ENCODE measurements around the gene EIF6. TPM values are rescaled to one million over a fixed set of nuclear protein-coding genes. Genes with fewer than 3 reads are reported as not detected.

Gene EIF6
- total RNA-seq, 1 experiment from 2014 or later = 420 TPM

DNA sequence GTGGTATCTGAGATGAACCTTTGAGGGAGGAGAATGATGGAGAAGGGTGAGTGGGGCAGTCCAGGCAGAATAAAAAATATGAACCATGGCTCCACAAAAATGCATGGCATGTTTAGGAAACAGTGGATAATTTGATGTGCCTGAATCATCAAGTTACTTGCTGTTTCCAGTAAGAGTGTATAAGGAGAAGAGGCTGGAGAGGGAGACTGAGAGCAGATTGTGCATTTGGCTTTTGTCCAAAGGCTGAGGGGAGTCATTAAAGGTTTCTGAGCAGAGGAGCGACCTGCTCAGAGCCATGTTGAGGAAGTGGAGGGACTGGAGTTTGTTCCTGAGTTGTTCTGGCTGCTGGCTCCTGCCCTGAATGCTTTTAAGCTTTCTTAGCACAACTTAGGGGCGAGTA is 52.0 kb downstream of the EIF6 start:
- no peak for DNase-seq
- H3K36me3 ChIP-seq (ENCODE audit: control insufficient read depth, insufficient read depth, low read length) = no peaks in the 10 kb centered on the region
- H3K27me3 ChIP-seq (replicated peaks; ENCODE audit: control insufficient read depth, insufficient read depth, low read length) = no peaks in the 10 kb centered on the region
- no peaks in the 10 kb centered on the region for H3K9me3 ChIP-seq
- BruUV-seq (replicated peaks) = no TSS peak
- H3K27me3 Mint-ChIP-seq (ENCODE audit: insufficient read depth, unreplicated experiment) = no peaks in the 10 kb centered on the region
- no peak overlapping the region for H3K4me3 Mint-ChIP-seq (ENCODE audit: unreplicated experiment)
- TF ChIP-seq, protein P1, sequence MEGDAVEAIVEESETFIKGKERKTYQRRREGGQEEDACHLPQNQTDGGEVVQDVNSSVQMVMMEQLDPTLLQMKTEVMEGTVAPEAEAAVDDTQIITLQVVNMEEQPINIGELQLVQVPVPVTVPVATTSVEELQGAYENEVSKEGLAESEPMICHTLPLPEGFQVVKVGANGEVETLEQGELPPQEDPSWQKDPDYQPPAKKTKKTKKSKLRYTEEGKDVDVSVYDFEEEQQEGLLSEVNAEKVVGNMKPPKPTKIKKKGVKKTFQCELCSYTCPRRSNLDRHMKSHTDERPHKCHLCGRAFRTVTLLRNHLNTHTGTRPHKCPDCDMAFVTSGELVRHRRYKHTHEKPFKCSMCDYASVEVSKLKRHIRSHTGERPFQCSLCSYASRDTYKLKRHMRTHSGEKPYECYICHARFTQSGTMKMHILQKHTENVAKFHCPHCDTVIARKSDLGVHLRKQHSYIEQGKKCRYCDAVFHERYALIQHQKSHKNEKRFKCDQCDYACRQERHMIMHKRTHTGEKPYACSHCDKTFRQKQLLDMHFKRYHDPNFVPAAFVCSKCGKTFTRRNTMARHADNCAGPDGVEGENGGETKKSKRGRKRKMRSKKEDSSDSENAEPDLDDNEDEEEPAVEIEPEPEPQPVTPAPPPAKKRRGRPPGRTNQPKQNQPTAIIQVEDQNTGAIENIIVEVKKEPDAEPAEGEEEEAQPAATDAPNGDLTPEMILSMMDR (IDR thresholded peaks at IDR 0.05; ENCODE audit: insufficient read depth in 1 of 2, low read depth in 1 of 2, low read length in 1 of 2, severe bottlenecking in 1 of 2, unreplicated experiment in 1 of 2) = no peak
- peaks cover 2% of the 10 kb centered on the region; the same call in 1 of the 2 replicates for H3K4me1 ChIP-seq
- intact Hi-C loops (cut with micrococcal nuclease; ENCODE audit: unreplicated experiment) = no loop called here
- no peaks in the 10 kb centered on the region for H3K36me3 Mint-ChIP-seq (ENCODE audit: insufficient read depth, unreplicated experiment)
- no peak overlapping the region for H3K4me3 ChIP-seq (ENCODE audit: low read depth, low read length)
- CTCF ChIA-PET = no interaction called here
- H3K27ac Mint-ChIP-seq (ENCODE audit: unreplicated experiment) = no peak overlapping the region
- H3K4me1 Mint-ChIP-seq (ENCODE audit: low read depth, unreplicated experiment) = no peaks in the 10 kb centered on the region
- POLR2A ChIA-PET = no interaction called here
- no peaks in the 10 kb centered on the region for H3K9me3 Mint-ChIP-seq (ENCODE audit: unreplicated experiment)

Other genes starting within 250 kb of the EIF6 start
- gene TRPC4AP, start 192.0 kb downstream of the EIF6 start, total RNA-seq (2022) = 144 and 146 TPM in 2 replicates
- 41.2 and 42.4 TPM in 2 replicates for gene EDEM2, start 137.4 kb downstream of the EIF6 start, total RNA-seq (2022)
- 4.0 and 4.7 TPM in 2 replicates for gene PROCR, start 112.7 kb downstream of the EIF6 start, total RNA-seq (2022)
- gene MMP24, start 58.1 kb downstream of the EIF6 start, total RNA-seq (2022) = 13.0 and 15.6 TPM in 2 replicates
- gene MMP24OS, start 6.7 kb downstream of the EIF6 start, total RNA-seq (2022) = 38.8 and 42.3 TPM in 2 replicates
- 0.09 TPM in 1 of 2 replicates, not detected in the other for gene FAM83C, start 7.7 kb upstream of the EIF6 start, total RNA-seq (2022)
- 91.9 and 96.9 TPM in 2 replicates for gene UQCC1, start 127.2 kb upstream of the EIF6 start, total RNA-seq (2022)
- gene GDF5, start 153.5 kb upstream of the EIF6 start, total RNA-seq (2022) = not detected in 2 replicates
- gene CEP250, start 170.8 kb upstream of the EIF6 start, total RNA-seq (2022) = 117 and 137 TPM in 2 replicates
- not detected in 2 replicates for gene C20orf173, start 244.9 kb upstream of the EIF6 start, total RNA-seq (2022)

Measured in Caco-2 (cell line).